Astrocyte of the spinal cord (primary cell): Measurements from ENCODE around the gene KIF17.

Source experiments
- DNase-seq: peaks from one replicate; pipeline ENCODE4 v3.0.0; 2011; ENCODE audit warnings: low read depth, low spot score
- H3K4me3 ChIP-seq: 2 replicates; pipeline ENCODE4 v1.5.1; 2011; ENCODE audit warnings: low read depth, mild to moderate bottlenecking, low read length, moderate library complexity
- in situ Hi-C: cut with HindIII; loops from 2 replicates; pipeline ENCODE4 v1.10.0; 2017; ENCODE audit warnings: low sequenced_read_pairs
- TF ChIP-seq, protein P1 (sequence below): IDR thresholded peaks from 2 replicates; pipeline ENCODE4 v1.5.1; 2012; ENCODE audit warnings: low read depth, mild to moderate bottlenecking, low read length, inconsistent platforms

KIF17 gene

DNA sequence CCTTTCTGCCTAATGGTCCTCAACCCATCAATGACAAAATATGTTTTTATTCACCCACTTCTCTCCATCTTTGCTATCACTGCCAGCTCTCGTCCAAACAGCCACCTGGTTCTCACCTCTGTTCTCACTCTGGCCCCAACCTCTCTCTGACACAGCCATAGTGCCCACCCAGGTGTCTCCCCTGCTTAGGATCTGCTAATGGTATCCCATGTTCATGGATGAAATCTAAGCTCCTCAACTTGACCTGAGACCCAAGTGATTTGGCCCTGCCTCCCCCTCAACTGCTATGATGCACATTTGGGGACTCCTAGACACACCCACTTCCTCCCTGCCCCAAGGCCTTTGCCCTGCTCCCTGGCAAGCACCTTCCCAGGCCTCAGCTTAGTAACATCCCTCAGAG lies 25.9 kb downstream of the KIF17 start:
- H3K4me3 ChIP-seq: no peak overlapping the region
- no peak for DNase-seq
- in situ Hi-C loops: no loop called here
- TF ChIP-seq, protein P1, sequence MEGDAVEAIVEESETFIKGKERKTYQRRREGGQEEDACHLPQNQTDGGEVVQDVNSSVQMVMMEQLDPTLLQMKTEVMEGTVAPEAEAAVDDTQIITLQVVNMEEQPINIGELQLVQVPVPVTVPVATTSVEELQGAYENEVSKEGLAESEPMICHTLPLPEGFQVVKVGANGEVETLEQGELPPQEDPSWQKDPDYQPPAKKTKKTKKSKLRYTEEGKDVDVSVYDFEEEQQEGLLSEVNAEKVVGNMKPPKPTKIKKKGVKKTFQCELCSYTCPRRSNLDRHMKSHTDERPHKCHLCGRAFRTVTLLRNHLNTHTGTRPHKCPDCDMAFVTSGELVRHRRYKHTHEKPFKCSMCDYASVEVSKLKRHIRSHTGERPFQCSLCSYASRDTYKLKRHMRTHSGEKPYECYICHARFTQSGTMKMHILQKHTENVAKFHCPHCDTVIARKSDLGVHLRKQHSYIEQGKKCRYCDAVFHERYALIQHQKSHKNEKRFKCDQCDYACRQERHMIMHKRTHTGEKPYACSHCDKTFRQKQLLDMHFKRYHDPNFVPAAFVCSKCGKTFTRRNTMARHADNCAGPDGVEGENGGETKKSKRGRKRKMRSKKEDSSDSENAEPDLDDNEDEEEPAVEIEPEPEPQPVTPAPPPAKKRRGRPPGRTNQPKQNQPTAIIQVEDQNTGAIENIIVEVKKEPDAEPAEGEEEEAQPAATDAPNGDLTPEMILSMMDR: no peak

DNA sequence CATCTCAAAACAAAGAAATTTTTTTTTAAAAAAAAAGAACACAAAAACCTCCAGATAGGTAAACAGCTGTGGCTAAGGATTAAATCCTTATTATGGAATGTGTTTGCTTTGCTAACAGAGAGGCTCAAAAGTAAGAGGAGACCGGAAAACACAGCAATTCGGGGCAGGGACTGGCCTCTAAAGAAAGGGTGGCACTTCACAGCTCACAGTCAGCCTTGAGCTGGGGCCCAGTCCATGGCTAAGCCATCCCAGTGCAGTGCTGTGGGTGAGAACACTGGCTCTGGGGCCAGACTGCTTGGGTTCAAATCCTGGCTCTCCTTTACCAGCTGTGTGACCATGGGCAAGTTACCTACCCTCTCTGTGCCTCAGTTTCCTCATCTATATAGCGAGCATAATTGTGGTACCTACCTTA lies 28.2 kb downstream of the KIF17 start:
- in situ Hi-C loops: no loop called here
- TF ChIP-seq, protein P1: no peak
- H3K4me3 ChIP-seq: no peak overlapping the region
- DNase-seq: no peak

DNA sequence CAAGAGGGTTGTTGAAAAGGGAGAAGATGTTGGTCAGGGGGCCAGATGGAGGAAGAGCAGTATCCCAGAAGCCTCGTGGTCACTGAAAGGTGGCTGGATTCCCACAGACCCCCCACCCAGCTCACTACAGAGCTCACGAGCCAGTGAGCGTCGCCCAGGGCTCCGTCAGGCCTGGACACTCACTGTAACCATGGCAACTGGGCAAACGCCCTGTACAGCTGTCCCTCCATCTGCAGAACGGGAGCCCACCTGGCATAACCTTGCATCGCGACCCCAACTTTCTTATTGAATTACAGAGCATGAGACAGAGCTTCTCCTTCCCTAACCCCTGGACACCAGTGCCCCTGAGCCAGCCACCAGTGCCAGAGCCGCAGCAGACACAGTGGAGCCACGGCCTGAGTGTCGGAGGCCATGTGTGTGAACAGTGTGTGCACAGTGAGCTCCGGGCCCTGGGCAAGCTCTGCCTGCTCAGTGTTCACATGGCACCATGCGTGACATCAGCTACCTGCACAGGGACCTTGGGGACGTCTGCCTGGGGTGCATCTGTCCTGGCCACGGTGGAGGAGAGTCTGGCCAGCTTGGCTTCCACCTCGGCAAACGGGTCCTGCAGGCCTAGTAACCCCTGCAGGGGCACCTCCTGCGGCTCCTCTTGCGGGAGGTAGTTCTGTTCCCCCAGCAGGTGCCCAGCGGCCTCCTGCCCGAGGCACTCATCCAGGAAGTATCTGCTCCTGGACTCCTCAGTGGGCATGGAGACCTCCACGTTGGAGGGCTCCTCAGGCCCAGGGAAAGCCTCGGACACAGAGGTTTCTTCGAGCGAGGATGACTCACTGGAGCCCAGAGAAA lies 30.7 kb downstream of the KIF17 start:
- H3K4me3 ChIP-seq: no peak overlapping the region
- TF ChIP-seq, protein P1: no peak
- no peak for DNase-seq
- in situ Hi-C loops: no loop called here

DNA sequence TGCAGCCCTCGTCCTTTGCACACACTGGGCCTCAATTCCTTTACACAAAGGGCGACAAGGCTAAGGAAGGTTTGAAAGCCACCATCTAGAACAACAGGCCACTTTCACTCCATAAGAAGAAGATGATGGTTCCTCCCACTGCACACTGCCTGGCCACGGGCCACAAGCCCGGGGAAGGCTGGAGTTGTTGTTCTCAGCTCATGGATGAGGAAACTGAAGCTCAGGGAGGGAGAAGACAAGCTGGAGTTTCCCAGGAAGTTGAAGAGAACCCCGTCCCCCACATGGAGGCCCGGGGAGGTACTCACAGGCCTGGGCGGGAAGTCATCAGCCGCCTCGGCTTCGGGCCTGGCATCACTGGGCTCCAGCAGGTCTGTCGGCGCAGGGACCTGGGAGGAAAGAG lies 32.1 kb downstream of the KIF17 start:
- TF ChIP-seq, protein P1: no peak
- in situ Hi-C loops: no loop called here
- no peak for DNase-seq
- H3K4me3 ChIP-seq: no peak overlapping the region

DNA sequence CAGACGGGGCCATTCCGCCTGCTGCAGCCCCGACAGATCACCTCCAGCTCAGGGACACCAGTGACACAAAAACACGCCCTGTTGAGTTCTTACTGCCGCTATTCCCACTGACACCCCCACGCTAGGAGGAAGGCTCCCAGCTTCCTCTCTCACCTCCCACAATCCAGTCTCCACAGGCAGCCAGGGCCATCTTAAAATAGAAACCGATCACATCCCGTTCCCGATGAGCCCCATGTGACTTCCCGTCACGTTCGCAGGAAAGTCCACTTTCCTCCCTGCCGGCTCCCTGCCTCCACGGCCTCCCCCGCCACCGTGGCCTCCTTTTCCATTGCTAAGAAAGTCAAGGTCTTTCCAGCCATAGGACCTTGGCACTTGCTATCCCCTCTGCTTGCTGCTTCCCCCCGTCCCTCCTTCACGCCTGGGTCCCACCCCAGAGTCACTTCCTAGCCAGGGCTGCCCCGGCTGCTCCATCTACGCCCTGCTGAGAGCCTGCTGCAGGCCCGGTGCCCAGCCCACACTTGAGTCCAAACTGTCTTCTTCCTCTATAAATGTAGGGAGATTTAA lies 32.6 kb downstream of the KIF17 start:
- no peak overlapping the region for H3K4me3 ChIP-seq
- in situ Hi-C loops: no loop called here
- TF ChIP-seq, protein P1: no peak
- no peak for DNase-seq

DNA sequence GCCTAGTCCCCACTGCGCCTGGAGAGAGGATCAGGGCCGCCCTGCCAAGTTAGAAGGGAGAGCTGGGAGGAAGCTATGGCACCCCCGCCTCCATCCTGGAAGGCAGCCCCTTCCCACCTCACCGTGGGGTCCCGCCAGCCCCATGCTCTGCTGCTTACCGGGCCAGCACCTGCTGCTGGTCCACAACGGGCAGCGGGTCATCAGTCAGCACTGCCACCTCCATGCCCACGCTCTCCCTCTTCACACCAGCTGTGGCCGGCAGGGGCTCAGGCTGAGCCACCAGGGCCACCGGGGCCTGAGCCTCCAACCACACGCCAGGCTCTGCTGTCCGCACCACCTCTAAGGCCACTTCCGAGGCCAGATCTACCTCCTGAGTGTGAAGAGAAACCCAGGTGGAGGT lies 33.2 kb downstream of the KIF17 start:
- no peak for DNase-seq
- in situ Hi-C loops: no loop called here
- TF ChIP-seq, protein P1: no peak
- H3K4me3 ChIP-seq: no peak overlapping the region
